HG02943 (cell line): Measurements from ENCODE around the gene ZBTB17.
"Not testable (repeated sequence)": the region's sequence is repeated elsewhere in the genome, so short reads cannot be mapped to it uniquely, and the experiment has no call there.

Experiments used
- ATAC-seq: cut with Tn5 transposase; IDR thresholded peaks from one replicate; pipeline ENCODE4 v1.9.1; 2021; ENCODE audit warnings: mild to moderate bottlenecking, low read depth, moderate library complexity; ENCODE audit not compliant: unreplicated experiment

The ZBTB17 gene

DNA sequence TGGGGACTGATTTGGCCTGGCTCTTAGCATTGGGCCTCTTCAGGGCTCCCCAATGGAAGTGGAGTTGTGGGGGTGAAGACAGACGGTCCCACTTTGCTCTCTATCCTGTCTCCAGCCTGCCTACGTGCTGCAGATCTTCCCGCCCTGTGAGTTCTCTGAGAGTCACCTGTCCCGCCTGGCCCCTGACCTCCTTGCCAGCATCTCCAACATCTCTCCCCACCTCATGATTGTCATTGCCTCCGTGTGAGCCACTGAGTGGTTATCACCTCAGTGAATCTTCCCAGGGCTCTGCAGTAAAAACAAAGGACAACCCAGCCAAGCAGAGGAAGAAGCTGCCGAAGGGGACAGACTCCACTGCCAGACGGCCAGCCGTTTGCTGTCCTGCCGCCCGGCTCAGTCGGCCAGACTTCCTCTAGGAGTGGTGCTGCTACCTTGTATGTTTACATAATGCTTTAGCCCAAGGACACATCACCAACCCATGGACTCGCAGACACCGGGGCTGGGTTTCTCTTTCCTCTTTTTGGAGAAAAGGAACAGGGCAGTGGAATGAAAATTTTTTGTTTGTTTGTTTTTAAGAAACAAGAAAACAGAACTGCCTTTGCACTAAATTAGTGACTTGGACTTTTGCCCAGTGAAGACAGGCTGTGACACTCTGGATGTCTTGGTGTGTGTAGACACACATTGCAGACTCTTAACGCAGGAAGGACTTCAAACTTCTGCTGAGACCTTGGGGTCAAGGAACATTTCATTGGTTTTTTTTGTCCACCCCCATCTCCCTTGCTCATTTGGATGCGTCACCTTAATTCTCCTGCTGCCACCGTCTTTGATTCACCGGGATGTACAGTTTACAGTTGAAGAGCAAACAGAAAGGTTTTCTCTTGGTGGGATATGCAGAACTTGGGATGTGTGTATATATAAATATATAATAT is 36.5 kb downstream of the ZBTB17 start:
- no peak for ATAC-seq

- ATAC-seq: no peak
Observed at GRCh38 chr1:15938628-15939161, 37.2 kb downstream of the ZBTB17 start.

GRCh38 chr1:15937706-15938168 is 38.2 kb downstream of the ZBTB17 start:
- no peak for ATAC-seq

- ATAC-seq: no peak
Observed at GRCh38 chr1:15937146-15937545, 38.8 kb downstream of the ZBTB17 start.

GRCh38 chr1:15936025-15936424 is 39.9 kb downstream of the ZBTB17 start:
- ATAC-seq: no peak

- ATAC-seq: no peak
Observed at GRCh38 chr1:15935056-15935950, 40.6 kb downstream of the ZBTB17 start.

GRCh38 chr1:15934211-15935055 is 41.5 kb downstream of the ZBTB17 start:
- ATAC-seq: no peak

DNA sequence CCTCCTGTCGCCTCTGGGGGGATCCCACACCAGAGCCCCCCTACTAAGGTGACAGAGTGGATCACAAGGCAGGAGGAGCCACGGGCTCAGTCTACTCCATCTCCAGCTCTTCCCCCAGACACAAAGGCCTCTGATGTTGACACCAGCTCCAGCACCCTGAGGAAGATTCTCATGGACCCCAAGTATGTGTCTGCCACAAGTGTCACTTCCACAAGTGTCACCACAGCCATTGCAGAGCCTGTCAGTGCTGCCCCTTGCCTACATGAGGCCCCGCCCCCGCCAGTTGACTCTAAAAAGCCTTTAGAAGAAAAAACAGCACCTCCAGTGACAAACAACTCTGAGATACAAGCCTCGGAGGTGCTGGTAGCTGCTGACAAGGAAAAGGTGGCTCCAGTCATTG is 42.2 kb downstream of the ZBTB17 start:
- ATAC-seq: no peak

DNA sequence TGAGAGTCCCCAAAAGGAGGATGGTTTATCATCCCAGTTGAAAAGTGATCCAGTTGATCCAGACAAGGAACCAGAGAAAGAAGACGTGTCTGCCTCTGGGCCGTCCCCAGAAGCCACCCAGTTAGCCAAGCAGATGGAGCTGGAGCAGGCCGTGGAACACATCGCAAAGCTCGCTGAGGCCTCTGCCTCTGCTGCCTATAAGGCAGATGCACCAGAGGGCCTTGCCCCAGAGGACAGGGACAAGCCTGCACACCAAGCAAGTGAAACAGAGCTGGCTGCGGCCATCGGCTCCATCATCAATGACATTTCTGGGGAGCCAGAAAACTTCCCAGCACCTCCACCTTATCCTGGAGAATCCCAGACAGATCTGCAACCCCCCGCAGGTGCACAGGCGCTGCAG is 43.3 kb downstream of the ZBTB17 start:
- ATAC-seq: no peak

DNA sequence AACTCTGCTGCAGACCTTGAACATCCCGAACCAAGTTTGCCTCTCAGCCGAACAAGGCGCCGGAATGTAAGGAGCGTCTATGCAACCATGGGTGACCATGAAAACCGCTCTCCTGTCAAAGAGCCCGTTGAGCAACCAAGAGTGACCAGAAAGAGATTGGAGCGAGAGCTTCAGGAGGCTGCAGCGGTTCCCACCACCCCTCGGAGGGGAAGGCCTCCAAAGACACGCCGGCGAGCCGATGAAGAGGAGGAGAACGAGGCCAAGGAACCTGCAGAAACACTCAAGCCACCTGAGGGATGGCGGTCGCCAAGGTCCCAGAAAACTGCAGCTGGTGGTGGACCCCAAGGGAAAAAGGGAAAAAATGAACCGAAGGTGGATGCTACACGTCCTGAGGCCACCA is 44.0 kb downstream of the ZBTB17 start:
- no peak for ATAC-seq

GRCh38 chr1:15931401-15931800 is 44.5 kb downstream of the ZBTB17 start:
- ATAC-seq: no peak

- no peak for ATAC-seq
Observed at GRCh38 chr1:15928971-15929965, 46.6 kb downstream of the ZBTB17 start.

DNA sequence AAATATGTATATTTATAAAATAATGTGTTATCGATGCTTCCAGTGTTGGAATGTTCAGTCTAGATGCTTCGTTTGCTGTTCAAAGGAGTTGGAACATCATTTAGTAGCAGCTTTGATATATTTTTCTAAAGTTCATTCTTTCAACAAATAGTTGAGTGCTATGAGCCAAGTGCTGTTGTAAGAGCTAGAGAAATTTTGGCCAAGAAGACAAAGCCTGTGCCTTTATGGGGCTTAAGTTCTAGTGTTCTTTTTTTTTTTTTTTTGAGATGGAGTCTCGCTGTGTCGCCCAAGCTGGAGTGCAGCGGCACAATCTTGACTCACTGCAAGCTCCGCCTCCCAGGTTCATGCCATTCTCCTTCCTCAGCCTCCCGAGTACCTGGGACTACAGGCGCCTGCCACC is 49.5 kb downstream of the ZBTB17 start:
- ATAC-seq: not testable (repeated sequence)

DNA sequence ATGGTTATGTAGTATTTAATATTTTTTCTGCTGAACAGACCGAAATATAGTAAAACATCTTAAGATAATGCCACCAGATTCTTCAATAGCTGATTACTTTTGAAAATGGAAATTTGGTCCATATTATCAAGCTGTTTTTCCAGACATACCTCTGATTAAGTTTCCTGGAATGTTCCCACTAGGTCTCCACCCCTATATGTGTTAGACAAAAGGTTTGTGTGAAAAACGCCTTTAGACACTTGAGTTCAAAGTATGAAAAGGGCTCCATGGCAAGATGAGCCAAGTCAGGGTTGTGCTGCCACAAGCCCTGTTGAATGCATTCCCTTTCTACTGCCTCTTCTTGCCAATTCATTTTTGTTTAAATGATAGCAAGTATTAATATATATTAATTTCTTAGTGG is 52.7 kb downstream of the ZBTB17 start:
- no peak for ATAC-seq

DNA sequence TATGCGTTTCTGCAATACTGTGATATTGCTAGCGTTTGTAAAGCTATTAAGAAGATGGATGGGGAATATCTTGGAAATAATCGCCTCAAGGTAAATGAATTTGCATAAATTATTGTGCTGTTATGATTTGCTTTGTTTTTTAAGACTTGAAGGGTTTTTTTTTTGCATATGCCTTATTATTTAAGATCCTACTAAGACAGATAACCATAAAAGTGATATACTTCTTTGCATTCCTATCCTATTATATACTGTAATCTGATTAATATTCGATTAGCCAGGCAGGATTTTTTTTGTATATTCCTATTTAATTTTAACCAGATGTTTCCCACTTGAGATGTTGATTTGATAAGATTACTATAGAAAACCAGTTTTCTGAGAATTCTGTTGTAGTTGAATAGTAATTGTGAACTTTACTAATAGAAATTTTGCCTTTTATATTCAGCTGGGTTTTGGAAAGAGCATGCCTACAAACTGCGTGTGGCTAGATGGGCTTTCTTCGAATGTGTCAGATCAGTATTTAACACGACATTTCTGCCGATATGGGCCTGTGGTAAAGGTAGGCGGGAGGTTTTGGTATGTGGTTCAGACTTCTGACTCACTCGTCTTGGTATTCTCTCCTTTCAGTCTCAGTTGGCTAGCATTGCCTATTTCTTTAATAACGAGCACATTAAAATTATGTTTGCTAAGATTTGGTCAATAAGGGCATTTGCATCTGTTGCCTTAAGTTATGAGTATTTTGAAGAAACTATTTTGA is 56.8 kb downstream of the ZBTB17 start:
- ATAC-seq: no peak

DNA sequence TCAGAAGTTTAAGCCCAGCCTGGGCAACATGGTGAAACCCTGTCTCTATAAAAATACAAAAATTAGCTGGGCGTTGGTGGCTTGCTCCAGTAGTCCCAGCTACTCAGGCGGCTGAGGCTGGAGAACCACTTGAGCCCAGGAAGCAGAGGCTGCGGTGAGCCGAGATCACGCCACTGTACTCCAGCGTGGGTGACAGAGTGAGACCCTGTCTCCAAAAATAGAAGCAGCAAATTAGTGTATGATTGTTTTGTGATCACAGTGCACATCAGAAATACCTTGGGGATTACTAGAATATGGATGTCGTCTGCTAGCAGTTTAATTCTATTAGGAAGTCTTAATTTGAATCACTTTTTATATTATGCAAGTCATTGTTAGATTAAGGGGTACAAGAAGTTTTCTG is 59.0 kb downstream of the ZBTB17 start:
- ATAC-seq: no peak

DNA sequence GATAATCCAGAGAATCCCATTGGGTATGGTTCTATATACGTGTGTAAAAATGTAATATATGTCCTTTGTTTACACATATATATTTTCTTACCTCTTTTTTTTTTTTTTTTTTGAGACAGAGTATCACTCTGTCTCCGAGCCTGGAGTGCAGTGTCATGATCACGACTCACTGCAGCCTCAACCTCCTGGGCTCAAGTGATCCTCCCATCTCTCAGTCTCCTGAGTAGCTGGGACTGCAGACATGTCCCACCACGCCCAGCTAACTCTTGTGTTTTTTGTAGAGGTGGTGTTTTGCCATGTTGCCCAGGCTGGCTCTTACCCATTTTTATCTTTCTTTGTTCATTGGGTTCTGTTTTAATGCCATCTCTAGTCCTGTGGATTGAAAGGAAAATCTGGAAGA is 59.5 kb downstream of the ZBTB17 start:
- ATAC-seq: no peak

DNA sequence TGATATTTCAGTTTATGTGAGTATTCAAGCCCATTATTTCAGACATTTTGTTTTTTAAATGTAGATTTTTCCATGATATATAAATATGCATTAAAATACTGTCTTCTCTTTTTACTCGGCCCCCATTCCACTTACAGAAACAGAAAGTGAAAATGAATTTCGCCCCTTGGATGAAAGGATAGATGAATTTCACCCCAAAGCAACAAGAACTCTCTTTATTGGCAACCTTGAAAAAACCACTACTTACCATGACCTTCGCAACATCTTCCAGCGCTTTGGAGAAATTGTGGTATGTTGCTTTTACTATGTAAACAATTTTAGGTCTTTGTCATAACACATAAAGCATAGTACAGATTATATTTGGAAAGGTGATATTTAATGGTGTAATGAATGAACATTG is 59.9 kb downstream of the ZBTB17 start:
- ATAC-seq: no peak
